ENCODE results near the gene TMEM154.

Gene TMEM154, protein sequence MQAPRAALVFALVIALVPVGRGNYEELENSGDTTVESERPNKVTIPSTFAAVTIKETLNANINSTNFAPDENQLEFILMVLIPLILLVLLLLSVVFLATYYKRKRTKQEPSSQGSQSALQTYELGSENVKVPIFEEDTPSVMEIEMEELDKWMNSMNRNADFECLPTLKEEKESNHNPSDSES
- 31.0 to 54.7 reads per million in 2 donors for total RNA-seq

DNA sequence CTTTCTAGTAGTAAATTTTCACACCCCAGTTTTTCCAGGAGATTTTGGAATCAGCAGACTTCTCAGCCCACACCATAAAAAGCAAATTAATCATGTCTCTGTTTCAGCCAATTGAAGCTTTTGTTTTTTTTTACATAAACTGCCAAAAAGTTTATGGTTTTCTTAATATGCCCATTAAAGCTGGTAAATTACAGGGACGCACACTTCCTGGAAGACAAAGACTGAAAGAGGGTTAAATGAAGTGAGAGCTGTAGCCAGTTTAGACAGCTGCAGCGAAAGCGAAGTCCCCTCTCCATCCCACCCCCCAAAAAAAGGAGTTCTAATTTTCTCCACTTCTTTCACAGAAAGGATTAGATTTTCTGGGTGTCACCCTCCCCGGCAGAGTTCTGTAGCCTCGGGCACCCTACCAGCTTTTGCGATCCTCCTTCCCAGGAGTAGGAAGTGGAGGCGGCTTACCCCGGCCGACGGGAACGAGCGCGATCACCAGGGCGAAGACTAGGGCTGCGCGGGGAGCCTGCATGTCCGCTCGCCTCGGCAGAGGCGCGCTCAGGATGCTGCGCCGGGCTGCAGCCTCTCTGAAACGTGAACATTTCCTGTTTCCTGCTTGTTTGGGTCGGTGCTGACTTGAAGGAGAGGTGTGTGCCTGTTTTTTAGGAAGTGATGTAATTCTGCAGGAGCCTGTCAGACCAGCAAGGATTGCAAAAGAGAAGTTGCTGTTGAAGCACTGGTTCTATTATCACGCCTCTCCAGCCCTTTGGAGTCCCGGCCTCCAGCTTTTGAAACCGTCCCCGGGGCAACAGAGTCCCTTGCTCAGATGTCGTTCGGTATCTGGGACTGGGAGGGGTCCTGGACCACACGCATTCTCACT is at the start of gene TMEM154:
TSS of gene TMEM154 (minus strand) at position 584 of the 868 bp plus-strand sequence. CDS start at position 520, 64 bp downstream.
- peak; percentile 38 for DNase-seq

DNA sequence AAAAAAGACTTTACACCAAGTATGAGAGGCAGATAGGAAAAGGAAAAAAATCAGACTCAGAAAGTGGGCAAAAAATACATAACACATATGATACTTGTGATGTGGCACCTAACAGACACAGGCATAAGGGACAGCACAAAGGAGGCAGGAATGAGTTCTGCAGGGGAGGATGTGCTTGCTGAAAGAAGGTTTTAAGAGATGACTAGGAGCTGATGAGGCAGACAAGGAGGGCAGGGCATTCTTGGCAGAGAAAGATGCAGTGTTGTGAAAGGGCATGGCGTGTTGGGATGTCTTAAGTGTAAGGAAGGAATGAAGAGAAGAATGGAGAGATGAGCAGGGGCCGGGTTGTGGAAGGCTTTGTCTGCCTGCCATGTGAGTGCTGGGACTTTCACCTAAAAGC is 49.7 kb upstream of the TMEM154 start:
- no peak for DNase-seq

DNA sequence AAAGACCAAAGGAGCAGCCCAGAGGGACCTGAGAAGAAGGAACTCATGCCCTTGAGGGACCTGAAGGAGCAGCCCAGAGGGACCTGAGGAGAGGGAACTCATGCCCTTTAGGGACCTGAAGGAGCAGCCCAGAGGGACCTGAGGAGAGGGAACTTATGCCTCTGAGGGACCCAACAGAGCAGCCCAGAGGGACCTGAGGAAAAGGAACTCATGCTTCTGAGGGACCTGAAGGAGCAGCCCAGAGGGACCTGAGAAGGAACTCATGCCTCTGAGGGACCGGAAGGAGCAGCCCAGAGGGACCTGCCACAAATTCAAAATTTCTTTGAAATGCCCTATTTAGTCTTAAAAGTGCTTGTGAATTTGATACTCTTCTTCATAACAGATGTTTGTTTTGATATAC is 48.5 kb upstream of the TMEM154 start:
- DNase-seq: no peak

DNA sequence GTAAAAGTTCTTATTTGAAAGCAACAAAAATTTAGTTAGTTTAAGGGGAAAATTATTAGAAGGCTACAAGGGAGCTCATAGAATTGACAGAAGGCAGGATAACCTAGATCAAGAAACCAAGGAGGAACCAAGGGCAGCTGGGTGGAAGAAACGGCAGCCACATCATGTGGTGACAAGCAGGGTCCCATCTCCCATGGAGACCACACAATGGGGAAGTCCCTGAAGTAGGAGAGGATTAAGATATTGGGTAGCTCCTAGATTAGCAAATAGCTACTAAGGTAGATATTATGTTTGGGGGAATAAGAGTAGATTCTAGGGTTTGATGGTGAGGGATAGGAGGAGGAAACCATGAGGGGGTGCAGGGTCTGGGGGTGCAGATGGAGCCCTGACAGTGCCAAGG is 48.0 kb upstream of the TMEM154 start:
- no peak for DNase-seq

DNA sequence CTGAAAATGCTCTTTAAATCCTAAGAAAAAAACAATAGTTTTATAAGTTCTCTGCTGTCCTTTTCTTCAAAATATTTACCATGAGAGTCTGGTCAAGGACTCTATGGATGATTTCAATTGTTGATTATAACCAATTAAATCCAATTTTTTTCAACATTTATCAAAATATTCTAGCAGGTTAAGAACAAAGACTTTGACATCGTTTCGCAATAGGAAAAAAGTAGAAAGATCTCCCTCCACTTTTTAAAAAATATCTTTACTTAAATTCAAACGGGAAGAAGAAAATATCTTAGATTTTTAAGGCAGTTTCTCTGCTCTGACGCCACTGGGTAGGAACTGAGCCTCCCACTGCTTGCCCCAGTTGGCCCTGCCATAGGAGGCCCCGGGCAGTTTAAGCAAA is 44.7 kb upstream of the TMEM154 start:
- no peak for DNase-seq

DNA sequence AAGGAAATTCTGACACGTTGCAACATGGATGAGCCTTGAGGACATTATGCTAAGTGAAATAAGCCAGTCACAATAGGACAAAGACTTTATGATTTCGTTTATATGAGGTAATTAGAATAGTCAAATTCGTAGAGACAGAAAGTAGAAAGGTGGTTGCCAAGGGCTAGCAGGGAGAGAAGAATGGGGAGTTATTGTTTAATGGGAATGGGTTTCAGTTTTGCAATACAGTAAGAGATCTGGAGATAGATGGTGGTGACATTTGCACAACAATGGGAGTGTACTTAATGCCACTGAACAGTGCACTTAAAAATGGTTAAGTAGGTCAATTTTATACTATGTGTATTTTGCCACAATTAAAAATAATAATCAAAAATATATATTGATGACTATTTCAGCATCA is 43.4 kb upstream of the TMEM154 start:
- DNase-seq: no peak

DNA sequence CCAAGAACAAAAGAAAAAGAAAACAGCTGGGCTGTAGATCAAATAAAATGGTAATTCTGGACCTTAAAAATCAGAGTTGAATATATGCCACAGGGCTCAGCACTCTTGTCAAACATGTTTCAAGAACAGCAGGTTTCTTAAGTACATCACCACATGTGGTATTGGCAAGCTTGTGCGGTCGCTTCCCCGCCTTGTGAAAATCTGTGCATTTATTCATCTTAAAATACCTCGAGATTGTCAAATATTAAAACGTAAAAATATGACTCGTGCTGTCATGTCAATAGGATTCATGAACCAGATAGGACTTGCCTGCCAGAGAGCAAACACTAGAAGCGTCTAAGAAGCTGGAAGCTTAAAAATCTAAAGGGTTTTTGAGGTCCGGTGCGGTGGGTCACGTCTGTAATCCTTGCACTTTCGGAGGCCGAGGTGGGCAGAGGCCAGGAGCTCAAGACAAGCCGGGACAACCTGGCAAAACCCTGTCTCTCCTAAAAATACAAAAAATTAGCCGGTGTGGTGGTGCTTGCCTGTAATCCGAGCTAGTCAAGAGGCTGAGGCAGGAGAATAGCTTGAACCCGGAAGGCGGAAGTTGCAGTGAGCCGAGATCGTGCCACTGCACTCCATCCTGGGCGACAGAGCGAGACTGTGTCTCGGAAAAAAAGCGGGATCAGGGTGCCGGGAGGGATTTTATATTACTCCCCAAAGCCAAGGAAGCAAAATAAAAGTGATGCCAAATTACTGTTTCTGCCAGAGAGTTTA is 40.2 kb upstream of the TMEM154 start:
- DNase-seq: no peak

DNA sequence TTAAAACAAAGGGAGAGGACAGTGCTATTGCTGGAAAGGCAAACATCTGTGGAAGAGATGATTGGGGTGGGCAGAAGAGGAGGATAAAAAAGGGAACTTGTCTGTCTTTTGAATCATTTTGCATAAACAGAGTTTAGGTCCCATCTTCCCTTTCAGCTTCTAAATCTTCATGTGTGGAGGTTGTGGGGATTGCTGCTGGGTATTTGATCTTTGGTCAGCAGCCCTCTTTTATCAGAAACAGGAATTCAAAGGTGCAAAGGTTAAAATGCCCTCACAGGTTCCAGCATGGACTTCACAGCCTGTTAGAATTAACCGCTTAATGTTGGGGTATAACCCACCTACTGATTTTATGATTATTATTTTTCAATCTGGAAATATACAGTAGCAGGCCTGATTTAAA is 39.5 kb upstream of the TMEM154 start:
- no peak for DNase-seq

DNA sequence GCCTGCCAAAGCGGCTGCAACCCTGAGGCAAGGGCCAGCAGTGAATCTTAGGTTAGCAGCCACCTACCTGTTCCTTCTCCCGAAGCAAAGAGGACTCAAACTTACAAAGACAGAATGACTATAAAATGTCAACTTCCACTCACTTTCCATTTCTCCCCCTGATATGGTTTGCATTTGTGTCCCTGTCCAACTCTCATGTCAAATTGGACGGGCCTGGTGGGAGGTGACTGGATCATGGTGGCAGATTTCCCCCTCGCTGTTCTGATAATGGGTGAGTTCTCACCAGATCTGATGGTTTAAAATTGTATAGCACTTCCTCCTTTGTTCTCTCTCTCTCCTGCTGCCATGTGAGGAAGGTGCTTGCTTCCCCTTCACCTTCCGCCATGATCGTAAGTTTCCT is 35.3 kb upstream of the TMEM154 start:
- no peak for DNase-seq

DNA sequence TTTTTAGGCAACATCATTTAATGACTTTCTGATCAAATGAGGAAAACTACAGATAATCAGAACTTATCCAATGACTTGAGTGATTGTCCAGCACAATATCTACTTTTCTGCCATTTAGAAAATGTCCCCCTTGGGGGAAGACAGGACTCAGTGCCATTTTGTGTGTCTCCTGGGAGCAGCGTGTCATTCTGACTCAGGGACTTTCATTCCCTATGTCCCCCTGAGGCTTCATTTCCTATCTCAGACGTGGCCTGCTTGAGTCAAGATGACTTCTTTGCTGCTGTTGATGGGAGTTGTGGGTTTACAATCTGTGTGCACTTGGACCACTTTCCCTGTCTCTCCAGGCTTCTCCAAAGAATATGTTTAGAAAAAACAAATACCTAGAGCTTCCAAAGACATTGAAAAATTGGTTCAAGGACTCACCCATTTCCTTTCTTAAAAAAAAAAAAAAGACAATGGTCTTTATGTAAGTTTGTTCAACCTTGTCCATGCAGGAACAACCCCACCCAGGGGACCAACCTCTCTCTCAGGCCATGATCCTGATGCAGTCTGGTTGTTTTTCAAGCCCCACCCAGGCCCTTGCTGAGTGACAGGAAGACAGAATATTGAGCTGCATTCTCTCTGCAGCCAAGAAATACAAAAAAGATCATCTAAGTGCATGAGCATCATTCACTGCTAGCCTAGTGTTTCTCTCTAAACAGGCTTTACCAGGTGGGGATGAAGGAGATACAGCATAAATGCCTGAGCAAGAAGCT is 34.3 kb upstream of the TMEM154 start:
- no peak for DNase-seq

DNA sequence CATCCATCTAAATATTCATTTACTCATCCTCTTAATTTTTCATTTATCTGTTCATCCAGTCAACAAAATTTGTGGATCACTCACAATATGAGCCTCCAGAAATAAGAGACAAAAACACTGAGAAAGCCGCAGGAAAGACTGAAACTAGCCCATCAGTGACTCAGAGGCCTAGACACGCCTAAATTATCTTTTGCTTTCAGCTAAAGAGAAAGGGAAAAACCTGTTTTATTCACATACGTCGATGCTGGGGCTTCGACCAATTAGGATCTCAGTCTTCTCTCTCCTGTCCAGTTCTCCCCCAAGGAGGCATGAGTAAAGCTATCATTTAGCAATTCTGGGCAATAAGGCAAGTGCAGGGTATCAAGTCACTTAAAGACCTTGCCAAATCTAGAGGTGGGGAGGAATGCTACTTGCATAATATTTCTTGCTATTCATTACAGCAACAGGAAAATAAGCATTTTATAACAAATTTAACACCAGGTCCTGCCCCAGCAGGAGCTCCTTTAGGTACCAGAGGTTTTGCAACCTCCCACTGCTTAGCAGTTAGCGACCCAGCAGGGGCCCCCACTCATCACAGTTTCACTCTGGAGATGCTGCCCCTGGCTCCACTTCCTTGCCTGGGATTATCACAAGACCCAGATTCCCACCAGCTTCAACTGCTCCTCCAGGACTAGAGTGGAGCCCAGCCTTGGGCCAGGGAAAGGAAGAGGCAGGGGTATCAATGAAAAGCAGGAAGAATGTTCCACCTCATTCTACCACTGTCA is 30.1 kb upstream of the TMEM154 start:
- no peak for DNase-seq

DNA sequence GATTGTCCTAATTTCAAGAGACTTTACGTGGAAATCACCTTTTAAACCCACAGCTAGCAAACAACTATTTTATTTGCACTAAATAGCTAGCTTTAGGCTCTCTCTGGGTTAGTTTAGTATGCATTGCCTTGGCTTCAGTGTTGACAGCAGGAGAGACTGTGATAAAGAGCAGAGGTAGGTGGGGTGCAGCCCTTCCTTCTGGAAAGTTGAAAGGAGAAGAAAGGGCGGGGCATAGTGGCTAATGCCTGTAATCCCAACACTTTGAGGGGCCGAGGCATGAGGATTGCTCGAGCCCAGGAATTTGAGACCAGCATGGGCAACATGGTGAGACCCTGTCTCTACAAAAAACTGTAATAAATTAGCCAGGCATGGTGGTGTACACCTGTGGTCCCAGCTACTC is 29.0 kb upstream of the TMEM154 start:
- no peak for DNase-seq

DNA sequence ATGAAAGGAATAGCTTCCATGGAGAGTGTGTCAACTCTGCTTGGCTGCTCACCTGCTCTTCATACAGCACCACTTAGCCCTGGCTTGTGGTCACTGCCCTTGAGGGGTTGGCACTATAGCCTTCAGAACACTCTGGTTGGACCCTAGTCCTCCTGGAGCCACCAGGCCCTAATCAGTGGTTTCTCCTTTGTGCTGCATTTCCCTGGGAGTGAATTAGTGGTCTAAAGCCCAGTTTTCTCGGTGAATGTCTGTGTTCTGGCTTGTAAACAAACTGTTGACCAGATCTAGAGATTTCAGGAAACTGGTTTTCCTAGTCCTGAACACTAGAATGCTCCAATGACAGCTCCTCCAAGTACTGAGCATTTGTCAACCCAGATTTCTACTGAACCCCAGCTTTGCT is 28.6 kb upstream of the TMEM154 start:
- no peak for DNase-seq

DNA sequence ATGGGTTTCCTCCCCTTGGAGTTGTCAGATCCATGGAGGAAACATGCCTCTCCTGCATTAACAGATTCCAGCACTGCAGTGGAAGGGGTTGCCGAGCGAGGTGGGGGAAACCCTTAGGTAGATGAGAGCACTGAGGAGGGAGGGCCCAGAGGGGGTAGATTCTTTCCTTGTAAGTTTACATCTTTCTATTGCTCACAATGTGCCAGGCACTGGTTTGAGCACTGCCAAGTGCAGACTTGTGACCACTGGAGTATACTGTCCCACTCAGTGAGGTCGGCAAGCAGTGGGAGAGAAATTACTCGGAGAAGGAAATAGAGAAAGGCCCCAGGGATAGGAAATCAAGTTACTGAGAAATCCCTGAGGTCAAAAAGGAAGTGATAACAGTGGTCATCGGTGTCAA is 27.8 kb upstream of the TMEM154 start:
- DNase-seq: no peak

DNA sequence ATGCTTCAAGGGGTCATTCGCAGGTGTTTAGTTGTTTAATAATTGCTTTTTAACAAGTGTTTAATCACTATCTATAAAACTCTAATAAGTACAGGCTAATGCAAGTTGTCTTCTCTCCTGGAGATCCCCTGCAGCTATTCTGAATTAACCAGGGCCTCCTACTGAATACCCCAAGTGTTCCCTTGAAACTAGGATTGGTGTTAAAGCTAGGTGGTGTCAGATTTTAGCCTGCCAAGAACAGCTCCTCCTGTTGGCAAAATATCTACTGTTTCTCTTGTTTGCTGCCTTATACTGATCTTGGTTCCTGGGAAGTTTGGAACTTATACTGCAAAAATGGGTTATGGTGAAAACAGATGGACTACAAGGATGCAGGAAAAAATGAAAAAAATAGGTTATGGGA is 26.1 kb upstream of the TMEM154 start:
- DNase-seq: no peak

DNA sequence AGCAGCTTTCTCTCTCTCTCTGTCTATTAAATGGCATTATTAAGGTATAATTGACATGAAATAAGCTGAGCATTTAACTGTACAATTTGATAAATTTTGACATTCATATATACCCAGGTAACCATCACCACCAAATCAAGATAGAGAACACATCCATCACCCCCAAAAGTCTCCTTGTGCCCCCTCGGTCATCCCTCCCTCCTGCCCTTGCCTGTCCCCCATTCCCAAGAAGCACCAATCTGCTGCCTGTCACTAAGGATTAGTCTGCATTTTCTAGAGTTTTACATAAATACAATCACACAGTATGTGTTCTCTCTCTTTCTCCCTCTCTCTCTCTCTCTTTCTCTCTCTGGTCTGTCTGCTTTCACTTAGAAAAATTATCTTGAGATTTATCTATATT is 25.0 kb upstream of the TMEM154 start:
- no peak for DNase-seq

DNA sequence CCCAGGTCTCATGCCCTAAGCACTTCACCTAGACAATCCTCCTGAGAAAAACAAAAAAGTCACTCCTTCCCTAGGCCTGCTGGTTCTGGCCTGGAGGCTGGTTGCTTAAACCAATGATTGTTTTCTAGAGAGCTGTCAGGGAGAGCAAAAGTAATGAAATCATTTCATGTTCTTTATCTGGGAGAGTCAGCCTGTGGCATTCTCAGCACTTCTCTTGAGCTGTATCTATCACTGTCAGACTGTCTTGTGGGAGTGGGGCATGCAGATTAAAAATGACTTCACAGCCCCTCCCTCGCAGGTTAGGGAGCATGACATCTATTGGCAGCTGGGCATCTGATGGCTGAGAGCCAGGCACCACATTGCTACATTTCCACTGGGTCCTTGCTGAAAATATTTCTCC is 20.4 kb upstream of the TMEM154 start:
- DNase-seq: no peak

DNA sequence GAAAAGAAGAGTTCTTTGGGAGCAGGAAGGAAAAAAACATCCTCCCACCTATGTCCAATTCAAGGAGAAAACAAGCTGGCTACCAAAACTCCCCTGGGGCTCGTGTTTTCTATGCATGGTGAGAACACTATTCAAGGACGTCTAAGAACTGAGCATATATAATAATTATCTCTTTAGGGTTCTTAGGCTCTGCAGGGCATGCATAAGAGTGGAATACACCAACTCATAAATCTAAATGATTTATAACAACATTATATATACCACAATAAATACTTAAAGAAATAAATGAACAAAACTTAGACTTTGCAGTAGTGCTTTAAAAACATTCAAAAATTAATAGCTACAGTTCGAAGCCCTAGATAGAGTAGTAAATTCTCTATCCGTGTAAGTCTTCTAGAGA is 19.5 kb upstream of the TMEM154 start:
- DNase-seq: no peak

DNA sequence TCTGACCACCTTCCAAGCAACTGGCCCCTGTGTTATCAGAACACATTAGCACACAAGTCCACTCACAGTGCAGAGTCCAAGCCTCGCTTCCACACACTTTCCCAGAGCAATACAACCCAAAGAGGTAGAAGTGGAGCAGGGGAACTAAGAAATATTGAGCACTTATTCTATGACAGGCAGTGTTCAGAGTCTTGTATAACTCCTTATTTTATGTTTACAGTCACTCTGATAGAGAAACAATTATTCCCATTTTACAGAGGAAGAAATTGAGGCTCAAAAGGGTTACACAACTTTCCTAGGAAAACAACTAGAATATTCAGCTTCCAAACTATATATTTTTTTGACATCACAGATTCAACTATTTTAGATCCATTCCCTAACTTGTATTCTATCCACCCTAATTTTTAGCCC is 18.3 kb upstream of the TMEM154 start:
- DNase-seq: no peak

DNA sequence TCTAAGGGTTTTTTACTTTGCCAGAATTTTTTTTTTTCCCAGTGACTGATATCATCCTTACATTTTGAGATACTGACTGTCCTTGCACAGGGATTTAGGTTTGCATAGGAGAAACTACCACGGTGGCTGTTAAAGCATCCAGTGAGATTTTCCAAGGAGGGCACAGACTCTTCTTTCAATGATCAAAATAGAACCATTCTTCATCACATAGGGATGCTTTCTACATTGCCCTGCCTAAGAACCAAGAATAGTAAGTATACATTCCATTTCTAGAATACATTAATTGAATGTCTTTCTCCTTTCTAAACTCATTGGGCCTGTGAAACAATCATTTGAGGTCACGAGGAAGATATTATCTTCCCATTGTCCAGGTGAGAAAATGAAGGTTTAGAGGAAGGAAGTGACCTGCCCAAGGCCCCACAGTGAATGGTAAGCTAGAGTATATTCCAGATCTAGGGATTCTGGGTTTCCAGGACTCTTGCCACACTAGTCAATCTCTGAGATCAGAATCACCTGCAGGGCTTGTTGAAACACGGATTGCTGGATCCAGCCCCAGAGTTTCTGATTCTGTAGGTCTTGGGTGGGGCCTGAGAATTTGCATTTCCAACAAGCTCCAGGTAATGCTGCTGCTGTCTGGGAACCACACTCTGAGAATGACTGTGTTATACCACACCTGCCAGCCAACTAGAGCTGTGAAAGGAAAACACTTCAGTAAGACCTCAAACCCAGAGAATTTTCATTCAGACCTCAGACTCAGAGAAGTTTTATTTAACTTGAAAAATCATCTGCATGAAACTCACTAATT is 17.7 kb upstream of the TMEM154 start:
- no peak for DNase-seq

DNA sequence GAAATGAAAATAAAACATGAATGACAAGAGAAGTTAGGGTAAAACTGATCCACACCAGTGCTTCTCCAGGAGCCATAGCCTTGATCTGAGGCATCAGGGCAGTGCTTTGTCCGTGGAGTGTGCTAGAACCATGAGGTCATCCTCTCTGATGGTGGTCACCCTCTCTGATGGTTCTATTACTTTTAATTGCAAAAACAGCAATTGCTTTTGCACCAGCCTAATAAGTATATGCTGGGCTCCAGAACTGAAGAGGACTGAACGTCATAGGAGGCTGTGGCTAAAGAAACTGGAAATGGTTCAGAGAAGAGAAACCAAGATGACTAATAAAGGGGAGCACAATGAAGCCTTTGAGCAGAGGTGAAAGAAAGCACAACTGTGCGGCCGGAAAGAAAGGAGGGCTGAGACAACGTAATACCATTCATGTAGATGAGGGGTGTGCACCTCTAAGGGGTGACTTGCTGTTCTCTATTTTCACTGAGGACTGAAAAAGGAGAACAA is 17.0 kb upstream of the TMEM154 start:
- DNase-seq: no peak

Data from activated gamma-delta T cell (primary cell).